ENCODE measurements around the gene CHTOP. TPM values are rescaled to one million over a fixed set of nuclear protein-coding genes. Genes with fewer than 3 reads are reported as not detected.

CHTOP gene
- total RNA-seq, 4 donors from 2014 or later: 99.1 to 124 (median 105) TPM

DNA sequence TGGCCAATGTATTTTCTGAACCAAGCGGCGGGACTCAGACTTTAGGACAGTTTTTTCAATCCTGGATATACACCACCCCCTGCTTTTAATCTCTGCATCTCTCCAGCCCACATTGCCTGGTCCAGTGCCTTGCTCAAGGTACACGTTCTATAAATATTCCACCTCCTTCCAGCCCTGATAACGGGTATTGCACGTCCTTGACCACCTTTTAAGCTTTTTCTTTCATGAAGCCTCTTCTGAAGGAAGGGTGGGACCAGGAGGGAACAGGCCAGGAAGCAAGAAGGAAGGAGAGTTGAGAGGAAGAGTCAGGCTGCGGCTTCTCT, 24.3 kb upstream of the CHTOP start:
- Histone ChIP-seq H3K9me3 (no peaks in the 10 kb centered on the region), H3K4me3 (replicated peaks in 1 of 3) (no peak overlapping the region), H3K36me3 (peaks cover 14% of the 10 kb centered on the region in 2 donors), H3K27me3 (no peaks in the 10 kb centered on the region), H3K4me1 (peaks cover 46 to 58% of the 10 kb centered on the region in 2 donors), H3K27ac (peak overlapping the region; percentile 48 to 78 (median 73))
- intact Hi-C loops (cut with DNase I): no loop called here
- WGBS, 2 donors: 77 to 79% methylated on average over 6 of the region's 6 CpGs
- TF ChIP-seq, protein P1, sequence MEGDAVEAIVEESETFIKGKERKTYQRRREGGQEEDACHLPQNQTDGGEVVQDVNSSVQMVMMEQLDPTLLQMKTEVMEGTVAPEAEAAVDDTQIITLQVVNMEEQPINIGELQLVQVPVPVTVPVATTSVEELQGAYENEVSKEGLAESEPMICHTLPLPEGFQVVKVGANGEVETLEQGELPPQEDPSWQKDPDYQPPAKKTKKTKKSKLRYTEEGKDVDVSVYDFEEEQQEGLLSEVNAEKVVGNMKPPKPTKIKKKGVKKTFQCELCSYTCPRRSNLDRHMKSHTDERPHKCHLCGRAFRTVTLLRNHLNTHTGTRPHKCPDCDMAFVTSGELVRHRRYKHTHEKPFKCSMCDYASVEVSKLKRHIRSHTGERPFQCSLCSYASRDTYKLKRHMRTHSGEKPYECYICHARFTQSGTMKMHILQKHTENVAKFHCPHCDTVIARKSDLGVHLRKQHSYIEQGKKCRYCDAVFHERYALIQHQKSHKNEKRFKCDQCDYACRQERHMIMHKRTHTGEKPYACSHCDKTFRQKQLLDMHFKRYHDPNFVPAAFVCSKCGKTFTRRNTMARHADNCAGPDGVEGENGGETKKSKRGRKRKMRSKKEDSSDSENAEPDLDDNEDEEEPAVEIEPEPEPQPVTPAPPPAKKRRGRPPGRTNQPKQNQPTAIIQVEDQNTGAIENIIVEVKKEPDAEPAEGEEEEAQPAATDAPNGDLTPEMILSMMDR (IDR thresholded peaks at IDR 0.05): no peak
- TF ChIP-seq POLR2A (IDR thresholded peaks at IDR 0.05): no peak
- DNase-seq: no peak

DNA sequence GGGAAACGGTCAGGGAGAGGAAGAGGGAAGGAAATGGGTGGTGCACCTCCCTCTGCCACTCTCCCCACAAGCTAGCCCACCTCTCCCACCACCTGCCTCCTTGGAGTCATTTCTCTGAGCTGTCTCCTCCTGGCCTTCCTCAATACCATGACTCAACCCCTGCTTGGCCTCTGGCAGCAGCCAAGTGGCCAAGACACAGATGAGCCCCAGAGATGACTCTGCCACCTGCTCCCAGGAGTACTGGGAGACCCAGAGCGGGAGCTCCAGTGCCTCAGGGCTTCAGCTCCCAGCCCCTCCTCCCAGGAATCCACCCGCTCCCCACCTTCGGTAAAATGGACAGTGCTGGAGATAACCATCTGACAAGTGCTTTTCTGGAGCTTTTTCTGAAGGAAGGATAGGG, 23.5 kb upstream of the CHTOP start:
- WGBS, 2 donors: 45 to 54% methylated on average over 3 to 4 of the region's 4 CpGs
- H3K4me3 ChIP-seq (replicated peaks in 1 of 3): no peak overlapping the region
- H3K27ac ChIP-seq: peak overlapping the region in 2 of 3 donors; percentile 73 to 78
- DNase-seq: no peak
- no peaks in the 10 kb centered on the region for H3K27me3 ChIP-seq
- intact Hi-C loops (cut with DNase I): loop anchor here (5.0 kb wide), 1 partner anchor 33 kb away; no protein-coding TSS in a partner anchor
- H3K36me3 ChIP-seq: peaks cover 14% of the 10 kb centered on the region in 2 donors
- no peaks in the 10 kb centered on the region for H3K9me3 ChIP-seq
- TF ChIP-seq, protein P1 (IDR thresholded peaks at IDR 0.05): no peak
- TF ChIP-seq POLR2A (IDR thresholded peaks at IDR 0.05): no peak
- peaks cover 53 to 66% of the 10 kb centered on the region in 2 donors for H3K4me1 ChIP-seq

DNA sequence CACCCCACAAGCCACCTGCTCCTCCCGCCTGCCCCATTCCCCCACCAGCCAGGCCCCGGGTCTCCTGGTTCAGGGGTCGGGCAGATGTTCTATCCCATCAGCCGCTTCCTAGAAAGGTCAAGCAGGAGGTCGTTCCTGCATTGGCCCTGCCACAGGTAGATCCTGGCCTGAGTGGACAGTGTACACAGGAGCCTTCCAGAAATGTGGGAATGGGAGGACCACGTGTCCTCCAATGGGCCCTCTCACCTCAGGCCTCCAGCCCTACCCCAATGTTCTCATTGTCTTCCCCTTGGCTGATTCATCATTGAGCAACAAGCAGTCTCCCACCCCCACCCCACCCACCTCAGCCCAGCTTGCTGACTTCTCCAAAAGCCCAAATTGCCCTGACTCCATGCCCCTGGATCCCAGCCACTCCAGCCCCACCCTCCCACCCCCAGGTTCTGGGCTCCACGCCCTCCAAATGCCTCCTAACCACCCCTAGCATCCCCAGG, 23.0 kb upstream of the CHTOP start:
- Histone ChIP-seq H3K36me3 (peaks cover 14% of the 10 kb centered on the region in 2 donors), H3K4me1 (peaks cover 58 to 71% of the 10 kb centered on the region in 2 donors), H3K9me3 (no peaks in the 10 kb centered on the region), H3K27ac (peak overlapping the region in 2 of 3 donors; percentile 73 to 78), H3K27me3 (no peaks in the 10 kb centered on the region), H3K4me3 (replicated peaks in 1 of 3) (no peak overlapping the region)
- no peak for DNase-seq
- intact Hi-C loops (cut with DNase I): loop anchor here (5.0 kb wide), 1 partner anchor 34 kb away; no protein-coding TSS in a partner anchor
- TF ChIP-seq, protein P1 (IDR thresholded peaks at IDR 0.05): no peak
- TF ChIP-seq POLR2A (IDR thresholded peaks at IDR 0.05): no peak
- 51 to 83% methylated on average over 2 of the region's 7 CpGs for WGBS, 2 donors

DNA sequence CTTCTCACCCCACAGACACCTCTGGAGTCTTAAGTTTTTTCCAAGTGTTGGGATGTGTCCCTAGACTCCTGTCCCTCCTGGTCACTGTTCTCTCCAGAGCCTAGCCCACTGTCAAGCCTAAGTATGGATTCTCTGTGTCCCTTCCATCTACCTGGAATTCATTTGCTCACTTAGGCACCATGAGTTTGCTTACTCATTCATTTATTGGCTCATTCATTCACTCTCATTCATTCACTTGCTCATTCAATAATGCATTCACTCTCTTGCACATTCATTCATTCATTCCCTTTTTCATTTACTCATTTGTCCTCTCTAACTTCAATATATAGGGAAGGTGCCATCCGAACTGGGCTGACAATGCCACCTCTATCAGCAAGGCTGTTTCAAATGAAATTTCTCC, 22.5 kb upstream of the CHTOP start:
- H3K27ac ChIP-seq: peak overlapping the region in 2 of 3 donors; percentile 89 to 93
- TF ChIP-seq, protein P1 (IDR thresholded peaks at IDR 0.05): no peak
- no peak for TF ChIP-seq POLR2A (IDR thresholded peaks at IDR 0.05)
- 74 to 82% methylated on average over 1 of the region's 1 CpG for WGBS, 2 donors
- peaks cover 14% of the 10 kb centered on the region in 2 donors for H3K36me3 ChIP-seq
- intact Hi-C loops (cut with DNase I): loop anchor here (5.0 kb wide), 1 partner anchor 34 kb away; no protein-coding TSS in a partner anchor
- H3K4me1 ChIP-seq: peaks cover 62 to 76% of the 10 kb centered on the region in 2 donors
- peak overlapping the region in 1 of 3 donors; percentile 59 for H3K4me3 ChIP-seq (replicated peaks in 1 of 3)
- no peak for DNase-seq
- no peaks in the 10 kb centered on the region for H3K27me3 ChIP-seq
- H3K9me3 ChIP-seq: no peaks in the 10 kb centered on the region

DNA sequence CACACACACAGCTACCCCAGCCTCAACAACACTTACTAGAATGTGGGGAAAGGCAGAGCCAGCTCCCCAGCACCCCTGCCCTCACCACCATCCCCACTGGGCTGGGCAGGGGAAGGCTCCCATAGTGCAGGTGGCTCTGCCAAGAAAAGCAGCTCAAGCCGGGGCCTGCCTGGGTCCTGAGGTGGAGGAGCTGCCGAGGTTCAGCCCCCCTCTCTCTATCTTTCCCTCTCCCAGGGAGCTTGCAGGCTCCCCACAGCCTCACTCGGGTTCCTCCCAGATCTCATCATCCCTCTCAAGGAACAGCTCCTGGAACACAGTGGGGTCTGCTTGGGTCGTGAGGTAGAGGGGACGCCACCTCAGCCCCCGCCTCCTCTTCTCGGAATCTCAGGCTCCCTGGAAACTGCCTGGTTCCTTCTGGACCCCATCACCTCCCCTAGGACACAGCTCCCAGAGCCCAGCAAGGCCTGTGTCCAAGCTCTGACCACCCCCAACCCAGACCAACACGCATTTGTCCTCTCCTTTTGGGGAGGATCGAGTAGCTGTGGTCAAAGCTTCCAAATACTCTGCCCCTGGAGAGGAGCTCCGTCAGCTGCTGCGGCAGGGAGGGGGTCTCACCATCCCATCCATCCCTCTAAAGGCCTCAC, 21.6 kb upstream of the CHTOP start:
- Histone ChIP-seq H3K27me3 (no peaks in the 10 kb centered on the region), H3K4me1 (peaks cover 71 to 85% of the 10 kb centered on the region in 2 donors), H3K9me3 (no peaks in the 10 kb centered on the region), H3K27ac (peak overlapping the region; percentile 89 to 93 (median 91)), H3K36me3 (peaks cover 5 to 7% of the 10 kb centered on the region in 2 donors), H3K4me3 (replicated peaks in 1 of 3) (peak overlapping the region; percentile 3 to 74 (median 59))
- WGBS, 2 donors: 20 to 21% methylated on average over 11 of the region's 11 CpGs
- DNase-seq: peak; percentile 63 to 65
- TF ChIP-seq, protein P1 (IDR thresholded peaks at IDR 0.05): no peak
- TF ChIP-seq POLR2A (IDR thresholded peaks at IDR 0.05): no peak
- intact Hi-C loops (cut with DNase I): loop anchor here (5.0 kb wide), 1 partner anchor 35 kb away; no protein-coding TSS in a partner anchor
